HL-60 (cell line): ENCODE measurements around the gene BCL2L1.

Source experiments
- POLR2AphosphoS5 ChIP-seq: IDR thresholded peaks from 2 replicates; pipeline ENCODE4 v1.6.1; 2012; ENCODE audit warnings: low read depth
- TF ChIP-seq, protein P1 (sequence below): IDR thresholded peaks from one replicate; pipeline ENCODE4 v1.5.1; 2011; ENCODE audit warnings: low read length, control low read depth, inconsistent platforms; ENCODE audit not compliant: insufficient read depth

DNA sequence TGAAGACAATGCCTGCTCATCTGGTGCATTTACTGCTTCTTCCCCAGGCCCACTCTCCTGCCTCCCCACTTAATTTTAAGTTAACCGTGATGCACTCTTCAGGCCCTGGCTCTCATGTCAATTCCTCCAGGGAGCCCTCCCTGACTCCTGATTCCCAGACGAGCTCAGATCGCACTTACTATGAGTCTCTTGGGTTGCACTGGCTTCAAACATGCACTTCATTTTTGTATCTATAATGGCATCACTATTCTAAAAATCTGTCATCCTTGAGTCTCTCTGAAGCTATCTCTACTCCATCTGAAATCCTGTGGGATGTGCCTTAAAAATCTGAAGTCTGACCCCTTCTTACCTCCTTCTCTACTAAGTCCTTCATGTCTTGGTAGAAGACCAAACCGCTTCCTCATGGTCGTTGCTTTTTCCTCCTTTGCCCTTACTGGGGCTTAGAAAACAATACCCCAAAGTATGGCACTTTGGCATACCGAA, 60.3 kb downstream of the BCL2L1 start:
- TF ChIP-seq, protein P1, sequence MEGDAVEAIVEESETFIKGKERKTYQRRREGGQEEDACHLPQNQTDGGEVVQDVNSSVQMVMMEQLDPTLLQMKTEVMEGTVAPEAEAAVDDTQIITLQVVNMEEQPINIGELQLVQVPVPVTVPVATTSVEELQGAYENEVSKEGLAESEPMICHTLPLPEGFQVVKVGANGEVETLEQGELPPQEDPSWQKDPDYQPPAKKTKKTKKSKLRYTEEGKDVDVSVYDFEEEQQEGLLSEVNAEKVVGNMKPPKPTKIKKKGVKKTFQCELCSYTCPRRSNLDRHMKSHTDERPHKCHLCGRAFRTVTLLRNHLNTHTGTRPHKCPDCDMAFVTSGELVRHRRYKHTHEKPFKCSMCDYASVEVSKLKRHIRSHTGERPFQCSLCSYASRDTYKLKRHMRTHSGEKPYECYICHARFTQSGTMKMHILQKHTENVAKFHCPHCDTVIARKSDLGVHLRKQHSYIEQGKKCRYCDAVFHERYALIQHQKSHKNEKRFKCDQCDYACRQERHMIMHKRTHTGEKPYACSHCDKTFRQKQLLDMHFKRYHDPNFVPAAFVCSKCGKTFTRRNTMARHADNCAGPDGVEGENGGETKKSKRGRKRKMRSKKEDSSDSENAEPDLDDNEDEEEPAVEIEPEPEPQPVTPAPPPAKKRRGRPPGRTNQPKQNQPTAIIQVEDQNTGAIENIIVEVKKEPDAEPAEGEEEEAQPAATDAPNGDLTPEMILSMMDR: no peak
- TF ChIP-seq POLR2AphosphoS5: no peak
